Measurements from ENCODE around the gene GHRL. TPM values are rescaled to one million over a fixed set of nuclear protein-coding genes. Genes with fewer than 3 reads are reported as not detected.

The GHRL gene
- total and polyA plus RNA-seq, 2 of the 4 experiments (the other 2 are of a cell fraction), result 0.27 TPM; not detected in 1

DNA sequence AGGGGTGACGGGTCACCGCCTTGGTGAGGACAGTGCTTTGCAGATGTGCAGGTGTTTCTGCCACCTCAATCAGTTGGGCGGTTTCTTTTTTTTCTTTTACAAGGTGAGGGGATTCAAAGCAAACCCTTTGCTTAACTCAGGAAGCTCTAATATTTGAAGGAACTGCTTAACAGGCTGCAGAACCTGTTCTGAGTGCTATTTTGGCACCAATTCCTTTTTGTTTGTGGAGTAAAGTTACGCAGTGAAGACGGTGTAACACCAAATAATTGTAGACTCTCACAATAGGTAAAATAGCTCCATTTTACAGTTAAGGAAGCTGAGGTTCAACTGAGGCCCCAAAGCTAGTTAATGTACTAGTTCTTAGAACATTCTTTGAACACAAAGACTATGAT, 6.6 kb downstream of the GHRL start:
- Histone ChIP-seq H3K9me3 (ENCODE audit: control insufficient read depth, insufficient read depth, low read length) (no peaks in the 10 kb centered on the region), H2BK5ac (ENCODE audit: low read depth, low read length, poor library complexity, severe bottlenecking) (no peak overlapping the region), H3K56ac (ENCODE audit: extremely low read depth, insufficient read depth, low read length) (no peak overlapping the region), H3K18ac (ENCODE audit: low read depth, low read length) (no peak overlapping the region), H3K79me1 (ENCODE audit: low read depth in 1 of 2, low read length in 2 of 2) (no peaks in the 10 kb centered on the region; a peak in 1 of 4 replicates), H3K9ac (ENCODE audit: low read depth, low read length) (no peak overlapping the region), H3K4ac (ENCODE audit: low read depth, low read length) (no peak overlapping the region), H4K20me1 (ENCODE audit: insufficient read depth, low read length) (no peaks in the 10 kb centered on the region), H3K9me1 (ENCODE audit: insufficient read depth, low read length) (peaks cover 3% of the 10 kb centered on the region; the same call in 1 of the 2 replicates), H3K27me3 (ENCODE audit: control insufficient read depth, insufficient read depth, low read length) (no peaks in the 10 kb centered on the region), H2AK9ac (replicated peaks; ENCODE audit: low read depth, low read length, poor library complexity) (no peak overlapping the region), H4K8ac (ENCODE audit: low read depth in 2 of 2, low read length in 2 of 2) (no peak overlapping the region), H3K27ac (ENCODE audit: insufficient read depth, low read length) (no peak overlapping the region), H4K91ac (ENCODE audit: insufficient read depth, low read depth, low read length) (no peak overlapping the region), H3K4me1 (ENCODE audit: control insufficient read depth, insufficient read depth, low read length) (no peaks in the 10 kb centered on the region), H2BK15ac (ENCODE audit: low read depth, low read length) (no peak overlapping the region), H2BK20ac (ENCODE audit: low read depth, low read length) (no peak overlapping the region), H2AK5ac (ENCODE audit: low read depth, low read length) (no peak overlapping the region), H3K23ac (ENCODE audit: low read depth, low read length) (no peak overlapping the region), H3K4me3 (ENCODE audit: insufficient read depth, low read depth, low read length) (no peak overlapping the region), H3K36me3 (ENCODE audit: control insufficient read depth, insufficient read depth, low read length) (peaks cover 23% of the 10 kb centered on the region), H2AFZ (replicated peaks; ENCODE audit: low read length, poor library complexity) (no peak overlapping the region), H3K14ac (replicated peaks; ENCODE audit: low read depth, low read length) (no peak overlapping the region), H3K4me2 (ENCODE audit: low read depth, low read length) (no peak overlapping the region), H2BK120ac (ENCODE audit: low read depth, low read length) (no peak overlapping the region), H4K5ac (ENCODE audit: low read depth, low read length) (no peak overlapping the region)
- in situ Hi-C loops (cut with MboI; ENCODE audit: low sequenced_read_pairs), result no loop called here
- no TSS peak for BruUV-seq (replicated peaks)
- CTCF ChIA-PET, result no interaction called here
- POLR2A ChIA-PET (ENCODE audit: unreplicated experiment), result no interaction called here
- WGBS, 2 experiments (ENCODE audit: extremely low coverage in 2 of 2, insufficient read length in 1 of 2), result 90% methylated on average over 2 of the region's 5 CpGs; no CpG with 5 or more reads in 1 of the 2 experiments
- dilution Hi-C loops (cut with HindIII; ENCODE audit: low sequenced_read_pairs, unreplicated experiment), result no loop called here
- TF ChIP-seq SMC3 (IDR thresholded peaks at IDR 0.05; ENCODE audit: low read depth, low read length), result no peak
- TF ChIP-seq RAD21 (IDR thresholded peaks at IDR 0.05; ENCODE audit: low read length), result no peak
- no peak for TF ChIP-seq CHD1 (IDR thresholded peaks at IDR 0.05; ENCODE audit: low read depth, low read length)
- TF ChIP-seq CTCF (conservative IDR thresholded peaks at IDR 0.05; ENCODE audit: low read depth, low read length), result no peak
- no peak for TF ChIP-seq CEBPB (IDR thresholded peaks at IDR 0.05; ENCODE audit: low read depth, low read length)
- ATAC-seq (ENCODE audit: low read depth) (no peak), DNase-seq (no peak)
- intact Hi-C loops (cut with micrococcal nuclease), result loop anchor here (10.0 kb wide), 1 partner anchor 441 kb away; the partner anchor contains the start of gene RPUSD3

Measured in IMR-90 (cell line).